Measurements from ENCODE around the gene LMNTD2.

LMNTD2 gene

GRCh38 chr11:508956-509355, 51.6 kb downstream of the LMNTD2 start:
- DNase-seq (ENCODE audit: low spot score): no peak

GRCh38 chr11:507727-508515, 52.6 kb downstream of the LMNTD2 start:
- no peak for DNase-seq (ENCODE audit: low spot score)

GRCh38 chr11:506995-507726, 53.4 kb downstream of the LMNTD2 start, which contains the start of gene RNH1:
RNH1 (minus strand) TSS chr11:507242; CDS start chr11:502162, 5,080 bp downstream.
- peak; percentile 99 for DNase-seq (ENCODE audit: low spot score)

GRCh38 chr11:506238-506994, 54.1 kb downstream of the LMNTD2 start:
- peak; percentile 98 for DNase-seq (ENCODE audit: low spot score)

GRCh38 chr11:504994-505344, 55.6 kb downstream of the LMNTD2 start:
- no peak for DNase-seq (ENCODE audit: low spot score)
